Stimulated activated CD4-positive, alpha-beta T cell treated with anti-CD3 and anti-CD28 coated beads, Interleukin-4, amount 100 ng/mL, for 48 hours (primary cell): ENCODE results near the gene CGB1.
"Not testable (repeated sequence)": the region's sequence is repeated elsewhere in the genome, so short reads cannot be mapped to it uniquely, and the experiment has no call there.

Source experiments
- DNase-seq, 2 donors: peaks; one replicate each; pipeline ENCODE4 v3.0.0-alpha.2; 2020; ENCODE audit warnings: low read depth in 2 of 2

Gene CGB1

DNA sequence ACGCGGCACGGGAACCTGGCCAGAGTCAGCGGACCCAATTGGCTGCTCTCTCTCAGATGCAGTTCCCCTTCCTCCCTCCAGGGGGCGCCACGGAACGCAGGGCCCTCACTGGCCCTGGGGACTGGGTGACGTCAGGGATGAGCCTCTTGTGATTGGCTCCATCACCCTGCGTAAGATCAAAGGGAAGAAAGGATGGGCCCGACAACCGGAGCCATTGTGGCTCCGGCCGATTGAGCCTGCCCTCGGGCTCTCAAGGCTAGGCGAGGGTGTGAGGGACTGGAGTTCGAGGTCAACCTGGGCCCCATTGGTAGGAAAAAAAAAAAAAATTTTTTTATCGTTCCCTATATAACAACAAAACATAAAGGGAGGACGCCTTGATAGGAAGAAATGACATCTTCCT lies at the start of gene CGB1:
Gene CGB1 (minus strand): TSS at position 81 of the 400 bp plus-strand sequence. CDS start 184 bp downstream, outside the sequence.
- peak; percentile 48 to 62 for DNase-seq

DNA sequence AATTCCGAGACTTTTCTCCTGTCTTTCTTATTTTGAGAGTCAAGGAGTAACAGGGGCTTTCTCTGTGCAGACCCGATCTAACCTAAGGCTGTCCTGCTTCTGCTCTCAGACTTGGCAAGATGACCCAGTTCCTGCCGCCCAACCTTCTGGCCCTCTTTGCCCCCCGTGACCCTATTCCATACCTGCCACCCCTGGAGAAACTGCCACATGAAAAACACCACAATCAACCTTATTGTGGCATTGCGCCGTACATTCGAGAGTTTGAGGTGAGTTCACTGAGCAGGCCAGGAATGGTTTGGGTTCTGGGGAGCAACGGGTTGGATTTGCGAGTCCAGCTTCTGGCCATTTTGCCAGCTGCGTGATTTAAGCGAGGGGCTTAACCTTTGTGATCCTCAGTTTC lies 49.6 kb upstream of the CGB1 start:
- no peak for DNase-seq

DNA sequence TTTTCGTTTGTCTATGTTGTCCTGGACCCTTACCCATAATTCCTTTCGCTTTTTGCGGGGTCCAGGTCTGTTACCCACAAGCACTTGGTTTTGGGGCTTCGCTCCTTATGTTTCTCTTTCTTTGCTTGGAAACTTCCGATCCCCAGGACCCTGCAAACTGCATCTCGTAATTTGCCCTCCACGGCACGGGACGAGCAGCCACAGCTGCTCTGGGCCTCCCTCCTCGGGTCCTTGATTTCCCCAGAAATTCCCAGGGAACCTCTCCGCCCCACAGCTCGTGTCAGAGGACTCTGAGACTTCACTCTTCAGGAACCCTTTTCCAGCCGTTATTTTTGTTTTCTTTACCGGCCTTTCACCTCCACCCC lies 49.2 kb upstream of the CGB1 start:
- DNase-seq, result no peak

DNA sequence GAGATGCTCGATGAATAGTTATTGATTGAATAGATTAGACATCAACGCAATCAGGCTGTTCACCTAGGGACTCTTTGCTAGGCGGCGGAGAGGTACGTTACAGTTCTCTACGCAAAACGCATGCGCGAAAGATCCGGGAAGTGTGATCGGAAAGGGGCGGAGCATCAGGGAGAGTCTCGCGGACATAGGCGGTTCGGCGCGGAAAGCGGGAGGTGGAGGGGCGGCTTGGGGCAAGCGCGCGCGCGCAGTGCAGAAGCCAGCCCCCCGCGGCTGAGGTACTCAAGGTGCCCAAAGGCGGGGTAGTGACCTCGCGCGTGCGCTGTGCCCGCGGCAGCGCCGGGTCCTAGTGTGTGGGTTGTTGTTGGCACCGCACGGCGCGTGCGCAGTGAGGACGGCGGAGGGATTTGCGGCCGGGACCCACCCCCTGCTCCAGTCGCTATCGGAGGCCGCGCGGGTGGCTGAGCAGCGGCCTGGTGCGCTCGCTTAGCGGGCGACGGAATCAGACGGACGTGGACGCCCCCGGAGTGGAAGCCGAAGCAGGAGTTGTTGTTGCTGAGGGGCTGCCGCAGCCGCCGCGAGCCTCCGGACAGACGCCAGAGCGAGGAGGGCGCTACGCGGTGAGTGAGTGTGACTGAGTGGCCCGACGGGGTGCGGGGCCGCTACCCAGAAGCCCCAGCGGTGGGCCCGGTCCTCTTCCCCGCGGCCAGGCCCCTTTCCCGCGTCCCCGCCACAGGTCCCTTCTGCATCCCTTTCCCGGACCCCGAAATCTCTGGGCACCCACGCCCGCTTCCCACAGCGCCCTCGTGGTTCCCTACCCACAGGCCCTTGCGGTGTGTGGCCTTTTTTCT lies 48.5 kb upstream of the CGB1 start, which contains the start of gene SNRNP70:
Gene SNRNP70 (plus strand): TSS at position 432 of the 848 bp plus-strand sequence. CDS start 964 bp downstream, outside the sequence.
- peak; percentile 98 for DNase-seq

DNA sequence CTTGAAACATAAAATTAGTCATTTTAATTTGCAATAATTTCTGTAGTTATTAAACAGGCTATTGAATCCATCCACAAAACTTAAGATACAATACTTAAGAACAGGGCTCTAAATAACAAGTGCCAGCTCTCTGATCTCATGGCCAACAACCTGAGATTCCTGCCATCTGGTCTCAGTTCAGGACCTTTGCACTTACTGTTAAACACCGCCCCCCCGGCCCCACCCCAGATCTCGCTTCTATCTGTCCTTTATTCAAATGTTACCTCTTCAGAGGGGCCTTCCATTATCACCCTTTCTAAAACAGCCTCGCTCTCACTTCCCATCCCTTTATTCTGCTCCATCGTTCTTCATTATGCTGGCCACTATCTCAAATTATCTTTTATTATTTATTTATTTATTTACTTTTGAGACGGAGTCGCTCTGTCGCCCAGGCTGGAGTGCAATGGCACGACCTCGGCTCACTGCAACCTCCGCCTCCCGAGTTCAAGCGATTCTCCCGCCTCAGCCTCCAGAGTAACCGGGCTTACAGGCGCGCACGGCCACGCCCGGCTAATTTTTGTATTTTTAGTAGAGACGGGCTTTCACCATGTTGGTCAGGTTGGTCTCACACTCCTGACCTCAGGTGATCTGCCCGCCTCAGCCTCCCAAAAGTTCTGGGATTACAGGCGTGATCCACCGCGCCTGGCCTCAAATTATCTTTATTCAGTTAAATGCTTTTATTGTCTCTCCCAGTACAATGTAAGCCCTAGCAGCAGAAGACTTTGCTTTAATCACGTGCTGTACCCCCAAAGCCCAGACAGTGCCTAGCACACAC lies 47.7 kb upstream of the CGB1 start:
- DNase-seq, result no peak

DNA sequence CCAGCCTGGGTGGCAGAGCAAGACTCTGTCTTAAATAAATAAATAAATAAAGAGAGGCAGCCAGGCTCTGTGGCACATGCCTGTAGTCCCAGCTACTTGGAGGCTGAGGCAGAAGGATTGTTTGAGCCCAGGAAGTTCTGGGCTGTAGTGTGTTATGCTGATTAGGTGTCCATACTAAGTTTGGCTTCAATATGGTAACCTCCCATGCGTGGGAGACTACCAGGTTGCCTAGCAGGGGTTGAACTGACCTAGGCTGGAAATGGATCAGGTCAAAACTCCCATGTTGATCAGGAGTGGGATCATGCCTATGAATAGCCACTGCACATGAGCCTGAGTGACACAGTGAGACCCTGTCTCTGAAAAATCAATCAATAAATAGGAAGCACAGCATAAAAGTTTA lies 44.6 kb upstream of the CGB1 start:
- no peak for DNase-seq

DNA sequence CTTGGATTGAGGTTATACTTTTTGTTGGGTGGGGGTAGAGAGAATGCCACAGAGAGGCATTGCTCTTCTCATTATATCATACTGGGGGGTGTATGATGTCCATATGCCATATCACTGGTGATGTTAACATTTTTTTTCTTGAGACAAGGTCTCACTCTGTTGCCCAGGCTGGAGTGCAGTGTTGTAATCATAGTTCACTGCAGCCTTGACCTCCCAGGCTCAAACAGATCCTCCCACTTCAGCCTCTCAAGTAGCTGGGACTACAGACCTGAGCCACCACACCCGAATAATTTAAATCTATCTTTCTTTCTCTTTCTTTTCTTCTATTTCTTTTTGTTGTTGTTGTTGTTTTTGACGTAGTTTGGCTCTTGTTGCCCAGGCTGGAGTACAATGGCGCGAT lies 43.7 kb upstream of the CGB1 start:
- no peak for DNase-seq

DNA sequence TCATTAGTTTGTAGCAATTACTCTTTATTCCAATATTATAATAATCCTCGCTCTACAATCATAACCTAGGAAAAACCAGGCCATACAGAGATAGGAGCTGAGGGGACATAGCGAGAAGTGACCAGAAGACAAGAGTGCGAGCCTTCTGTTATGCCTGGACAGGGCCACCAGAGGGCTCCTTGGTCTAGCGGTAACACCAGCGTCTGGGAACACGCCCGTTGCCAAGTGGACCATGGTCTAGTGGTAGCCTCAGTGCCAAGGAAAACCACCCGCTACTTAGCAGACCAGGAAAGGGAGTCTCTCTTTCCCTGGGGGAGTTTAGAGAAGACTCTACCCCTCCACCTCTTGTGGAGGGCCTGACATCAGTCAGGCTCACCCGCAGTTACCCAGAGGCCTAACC lies 38.2 kb upstream of the CGB1 start:
- DNase-seq, result not testable (repeated sequence)

DNA sequence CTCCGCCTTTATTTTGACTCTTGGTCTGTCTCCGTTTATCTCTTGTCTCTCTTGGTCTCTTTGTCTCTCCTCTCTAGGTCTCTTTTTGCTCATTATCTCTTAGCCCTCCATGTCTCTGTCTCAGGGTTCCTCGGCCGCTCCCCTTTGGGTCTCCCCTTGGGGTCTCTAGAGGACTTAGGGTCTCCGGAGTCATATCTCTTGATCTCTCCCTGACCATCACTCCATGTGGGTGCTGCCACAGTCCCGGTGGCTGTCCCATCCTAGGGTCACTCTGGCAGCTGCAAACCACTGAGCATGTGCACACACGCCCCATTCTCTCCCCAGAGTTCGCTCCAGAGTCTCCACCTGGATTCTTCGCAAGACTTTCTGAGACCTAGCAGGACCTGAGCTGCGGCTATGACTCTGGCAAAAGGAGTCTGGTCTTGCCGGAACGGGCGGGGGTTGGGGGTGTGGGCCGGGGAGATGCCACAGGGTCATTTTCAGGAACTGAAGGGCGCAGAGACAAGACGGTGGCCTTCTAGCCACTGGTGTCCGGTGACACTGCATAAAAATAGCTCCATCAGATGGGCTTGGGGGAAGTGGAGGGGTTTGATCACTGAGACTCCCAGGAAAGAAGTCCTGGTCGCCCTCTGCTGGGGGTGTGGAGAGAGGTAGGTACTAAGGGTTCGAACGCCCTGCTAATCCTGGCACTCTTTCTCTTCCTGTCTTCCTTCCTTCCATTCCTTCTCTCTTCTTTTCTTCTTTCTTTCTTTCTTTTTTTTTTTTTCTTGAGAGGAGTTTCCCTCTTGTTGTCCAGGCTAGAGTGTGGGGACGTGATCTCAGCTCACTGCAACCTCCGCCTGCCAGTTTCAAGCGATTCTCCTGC lies 37.1 kb upstream of the CGB1 start:
- no peak for DNase-seq

DNA sequence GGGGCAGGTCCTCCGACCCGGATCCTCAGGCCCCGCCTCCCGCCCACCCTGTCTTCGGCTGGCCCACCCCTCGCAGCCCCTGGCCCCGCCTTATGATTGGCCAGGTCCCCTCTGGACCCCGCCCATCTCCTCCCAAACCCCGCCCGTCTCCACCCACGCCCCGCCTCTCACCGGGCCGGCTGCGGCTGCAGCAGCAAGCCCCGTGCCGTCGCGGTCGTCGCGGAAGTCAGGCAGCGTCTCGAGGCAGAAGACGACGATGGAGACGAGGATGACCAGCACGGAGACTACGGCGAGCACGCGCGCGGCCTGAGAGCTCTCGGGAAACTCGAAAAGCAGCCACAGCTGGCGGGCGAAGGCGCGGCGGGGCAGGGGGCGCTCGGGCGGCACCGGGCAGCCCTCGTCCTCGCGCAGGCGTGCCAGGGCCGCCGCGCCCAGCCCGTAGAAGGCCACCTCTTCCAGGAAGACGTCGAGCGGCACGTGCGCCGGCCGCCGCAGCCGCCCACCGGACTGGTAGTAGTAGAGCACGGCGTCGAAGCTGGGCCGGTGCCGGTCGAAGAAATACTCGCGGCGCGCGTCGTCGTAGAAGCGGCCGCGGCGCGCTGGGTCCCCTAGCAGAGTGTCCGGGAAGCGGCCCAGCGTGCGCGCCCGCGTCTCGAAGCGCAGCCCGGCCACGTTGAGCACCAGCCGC lies 35.3 kb upstream of the CGB1 start:
- no peak for DNase-seq

DNA sequence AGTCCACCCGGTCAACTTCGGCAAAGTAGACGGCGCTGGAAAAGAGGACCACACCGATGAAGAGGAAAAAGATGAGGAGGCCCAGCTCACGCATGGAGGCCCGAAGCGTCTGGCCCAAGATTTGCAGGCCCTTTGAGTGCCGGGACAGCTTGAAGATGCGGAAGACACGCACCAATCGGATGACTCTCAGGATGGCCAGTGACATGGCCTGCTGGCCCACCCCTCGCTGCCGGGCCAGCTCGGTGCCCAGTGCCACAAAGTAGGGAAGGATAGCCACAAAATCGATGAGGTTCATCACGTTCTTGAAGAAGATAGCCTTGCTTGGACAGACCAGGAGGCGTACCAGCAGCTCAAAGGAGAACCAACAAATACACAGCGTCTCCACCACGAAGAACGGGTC lies 33.7 kb upstream of the CGB1 start:
- no peak for DNase-seq

DNA sequence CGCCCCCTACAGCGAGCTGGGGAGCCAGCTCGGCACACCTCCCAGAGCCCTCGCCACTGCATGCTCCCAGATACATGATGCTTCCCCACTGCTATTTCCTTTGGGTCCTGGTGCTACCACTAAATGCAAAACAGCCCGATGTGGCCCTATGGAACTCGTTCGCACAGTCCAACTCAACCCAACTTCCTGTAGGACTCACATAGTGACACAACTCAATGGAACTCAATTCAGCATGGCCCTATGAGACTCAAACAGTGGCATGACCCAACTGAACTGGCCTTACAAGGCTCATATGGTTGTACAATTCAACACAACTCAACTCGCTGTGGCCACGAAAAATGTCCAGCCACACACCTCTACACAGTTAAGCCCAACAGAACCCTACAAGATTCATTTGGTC lies 32.3 kb upstream of the CGB1 start:
- DNase-seq, result no peak

DNA sequence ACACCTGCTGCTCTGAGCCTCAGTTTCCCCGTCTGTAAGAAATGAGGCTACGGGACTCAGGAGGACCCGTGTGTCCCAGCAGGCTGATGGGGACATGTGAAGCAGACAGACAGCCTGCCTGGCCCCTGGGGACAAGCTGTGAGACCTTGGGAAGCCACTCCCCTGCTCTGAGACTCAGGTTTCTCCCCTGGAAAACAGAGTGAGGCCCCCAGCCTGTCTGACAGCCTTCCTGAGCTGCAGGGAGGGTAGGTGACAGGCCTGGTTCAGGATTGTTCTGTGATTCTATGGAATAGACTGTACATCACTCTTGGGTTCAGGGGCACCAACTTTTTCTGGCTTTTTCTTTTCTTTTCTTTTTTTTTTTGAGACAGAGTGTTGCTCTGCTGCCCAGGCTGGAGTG lies 30.9 kb upstream of the CGB1 start:
- no peak for DNase-seq

DNA sequence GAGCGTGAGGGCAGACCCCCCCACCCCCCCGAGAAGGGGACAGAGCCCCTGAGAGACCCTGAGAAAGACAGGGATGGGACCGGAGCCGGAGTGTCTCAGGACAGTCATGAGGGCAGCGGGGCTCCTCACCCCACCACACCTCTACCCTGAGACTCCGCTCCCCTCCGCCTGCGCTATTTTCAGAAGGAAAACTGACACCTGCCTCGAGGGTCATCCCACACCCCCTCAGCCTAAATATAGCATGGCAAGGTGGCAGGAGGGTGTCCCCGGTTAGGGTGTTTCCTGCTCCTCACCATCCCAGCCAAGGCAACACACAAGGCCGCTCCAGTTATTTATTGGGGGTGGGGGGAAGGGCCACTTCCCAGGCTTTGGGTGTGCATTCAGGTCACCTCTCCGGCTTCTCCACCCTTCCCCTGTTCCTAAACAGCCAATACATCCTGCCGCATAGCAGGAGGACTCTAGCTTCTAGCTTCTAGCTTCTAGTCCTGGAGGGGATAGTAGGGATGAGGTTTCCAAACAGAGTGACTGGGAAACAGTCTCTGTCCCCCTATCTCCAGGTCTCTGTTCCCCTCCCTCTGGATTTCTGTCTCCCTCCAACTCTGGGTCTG lies 29.3 kb upstream of the CGB1 start:
- DNase-seq, result no peak

DNA sequence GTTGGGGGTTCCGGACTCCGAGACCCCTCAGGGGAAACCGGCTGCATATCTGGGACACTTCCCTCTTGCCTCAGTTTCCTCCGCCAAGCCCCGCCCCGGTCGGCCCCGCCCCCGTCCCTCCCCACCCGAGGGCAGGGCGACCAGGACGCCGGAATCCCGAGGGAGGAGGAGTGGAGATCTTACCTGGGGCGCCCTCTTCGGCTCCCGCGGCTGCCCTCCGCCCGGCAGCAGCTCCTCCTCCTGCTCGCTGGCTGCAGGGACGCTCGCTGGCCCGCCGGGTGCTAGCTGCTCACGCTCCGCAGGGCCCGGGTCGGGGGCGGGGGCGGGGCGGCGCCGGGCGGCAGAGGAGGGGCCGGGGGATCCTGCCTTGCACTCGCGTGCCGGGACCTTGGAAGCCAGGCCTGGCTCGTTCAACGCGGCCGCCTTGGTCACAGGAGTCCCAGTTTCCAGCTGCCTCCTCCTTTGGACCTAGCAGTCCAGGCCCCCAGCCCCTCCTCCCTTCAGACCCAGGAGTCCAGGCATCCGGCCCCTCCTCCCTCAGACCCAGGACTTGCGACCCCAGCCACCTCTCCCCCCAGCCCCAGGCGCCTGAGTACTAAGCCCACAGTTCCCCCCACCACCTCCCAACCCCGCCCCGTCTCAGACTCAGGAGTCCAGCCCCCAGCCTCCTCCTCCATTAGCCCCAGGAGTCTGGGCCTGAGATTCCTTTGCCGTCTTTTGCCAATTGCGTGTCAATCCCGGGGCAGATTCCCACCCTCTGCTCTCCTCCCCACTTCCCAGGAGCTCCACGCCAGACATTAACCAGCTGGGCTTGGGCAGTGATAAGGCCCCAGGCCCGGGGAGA lies 28.3 kb upstream of the CGB1 start, which contains the start of gene NTF4:
Gene NTF4 (minus strand): TSS at position 51 of the 844 bp plus-strand sequence. CDS start 2,821 bp downstream, outside the sequence.
- DNase-seq, result no peak

DNA sequence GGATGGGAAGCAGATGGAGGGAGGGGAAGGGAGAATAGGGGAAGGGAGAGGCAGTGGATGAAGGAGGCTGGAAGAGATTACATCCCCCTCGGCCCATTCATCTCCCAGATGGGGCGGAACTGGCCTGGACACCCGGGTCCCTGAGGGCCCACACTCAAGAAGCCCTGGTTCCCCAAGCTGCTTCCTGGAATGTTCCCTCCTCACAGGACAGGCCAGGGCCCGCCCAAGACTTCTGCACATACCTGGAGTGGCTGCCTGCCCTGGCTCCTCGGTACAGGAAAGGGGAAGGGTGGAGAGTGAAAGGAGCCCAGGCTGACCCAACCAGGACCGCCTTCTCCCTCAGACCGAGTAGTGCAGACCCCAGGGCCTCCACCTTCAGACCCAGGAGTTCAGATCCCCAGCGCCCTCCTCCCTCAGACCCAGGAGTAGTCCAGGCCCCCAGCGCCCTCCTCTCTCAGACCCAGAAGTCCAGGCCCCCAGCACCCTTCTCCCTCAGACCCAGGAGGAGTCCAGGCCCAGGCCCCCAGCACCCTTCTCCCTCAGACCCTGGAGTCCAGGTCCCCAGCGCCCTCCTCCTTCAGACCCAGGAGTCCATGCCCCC lies 27.4 kb upstream of the CGB1 start:
- DNase-seq, result no peak

DNA sequence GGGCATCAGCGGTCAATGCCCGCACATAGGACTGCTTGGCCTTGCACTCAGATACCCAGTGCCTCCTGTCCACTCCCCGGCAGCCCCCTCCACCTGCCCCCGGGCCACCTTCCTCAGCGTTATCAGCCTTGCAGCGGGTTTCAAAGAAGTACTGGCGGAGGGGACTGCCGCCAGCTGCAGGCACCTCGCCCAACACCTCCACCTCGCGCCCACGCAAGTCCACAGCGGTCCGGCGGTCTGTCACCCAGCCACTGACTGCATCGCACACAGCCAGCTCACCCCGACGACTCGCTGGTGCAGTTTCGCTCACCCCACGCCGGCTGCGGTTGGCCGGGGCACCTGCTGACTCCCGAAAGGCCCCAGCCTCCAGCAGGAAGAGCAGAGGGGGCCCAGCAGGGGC lies 24.8 kb upstream of the CGB1 start:
- no peak for DNase-seq

DNA sequence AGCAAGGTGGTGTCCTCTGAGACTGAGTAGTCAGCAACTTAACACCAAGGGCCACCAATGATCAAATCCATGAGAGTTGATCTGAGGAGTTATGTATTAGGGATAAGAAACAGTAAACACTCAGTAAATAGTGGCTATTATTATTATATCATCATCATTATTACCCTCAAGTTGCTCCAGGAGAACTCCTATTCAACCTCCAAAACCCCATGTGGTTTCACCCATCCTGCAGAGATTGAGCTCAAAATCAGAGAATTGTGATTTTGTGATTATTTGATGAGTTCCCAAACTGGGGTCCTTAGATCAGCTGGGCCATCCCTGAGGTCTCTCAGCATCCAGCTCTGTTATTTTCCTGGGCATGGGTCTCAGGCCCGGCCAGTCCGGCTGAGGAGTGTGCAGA lies 24.3 kb upstream of the CGB1 start:
- DNase-seq, result no peak

DNA sequence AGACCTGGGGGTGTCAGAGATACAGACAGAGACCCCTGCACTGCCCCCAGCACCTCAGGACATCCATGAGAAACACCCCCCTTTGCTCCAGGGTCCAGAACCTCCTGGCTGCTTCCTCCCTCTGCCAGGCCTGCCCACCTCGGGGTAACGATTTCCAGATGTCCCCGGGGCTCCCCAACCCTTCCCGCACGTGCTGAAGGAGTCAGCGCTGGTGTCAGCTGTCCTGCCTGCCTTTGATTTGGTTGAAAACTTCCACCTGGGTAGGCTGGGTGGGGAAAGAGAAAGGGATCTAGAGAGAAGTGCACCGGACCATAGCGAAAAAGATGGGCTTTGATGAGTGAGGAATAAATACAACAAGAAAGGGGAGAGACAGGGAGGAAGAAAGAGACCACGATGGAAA lies 22.4 kb upstream of the CGB1 start:
- DNase-seq, result no peak
